Measurements from ENCODE around the gene CAPNS2. TPM values are rescaled to one million over a fixed set of nuclear protein-coding genes. Genes with fewer than 3 reads are reported as not detected.

Gene CAPNS2
- total RNA-seq, 1 experiment from 2014 or later = 1.8 TPM

DNA sequence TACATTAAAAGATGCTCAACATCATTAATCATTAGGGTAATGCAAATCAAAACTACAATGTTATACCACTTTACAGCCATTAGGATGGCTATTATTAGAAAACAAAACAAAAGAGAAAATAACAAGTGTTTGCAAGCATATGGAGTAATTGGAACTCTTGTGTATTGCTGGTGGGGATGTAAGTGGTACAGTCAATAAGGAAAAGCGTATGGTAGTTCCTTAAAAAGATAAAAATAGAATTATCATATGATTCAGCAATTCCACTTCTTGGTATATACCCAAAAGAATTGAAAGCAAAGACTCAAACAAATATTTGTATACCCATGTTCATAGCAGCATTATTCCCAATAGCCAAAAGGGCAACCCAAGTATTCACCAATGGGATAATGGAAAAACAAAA lies 1.4 kb upstream of the CAPNS2 start:
- no peak overlapping the region for H3K27ac ChIP-seq
- intact Hi-C loops (cut with micrococcal nuclease; ENCODE audit: unreplicated experiment) = no loop called here
- H3K9me2 ChIP-seq (ENCODE audit: insufficient read depth) = no peaks in the 10 kb centered on the region
- H4K20me1 ChIP-seq (ENCODE audit: insufficient read depth) = no peaks in the 10 kb centered on the region
- no peak overlapping the region for H3K4me2 ChIP-seq
- POLR2A ChIA-PET (ENCODE audit: unreplicated experiment) = no interaction called here
- TF ChIP-seq EZH2 (IDR thresholded peaks at IDR 0.05; ENCODE audit: low read depth) = no peak
- TF ChIP-seq, protein P1, sequence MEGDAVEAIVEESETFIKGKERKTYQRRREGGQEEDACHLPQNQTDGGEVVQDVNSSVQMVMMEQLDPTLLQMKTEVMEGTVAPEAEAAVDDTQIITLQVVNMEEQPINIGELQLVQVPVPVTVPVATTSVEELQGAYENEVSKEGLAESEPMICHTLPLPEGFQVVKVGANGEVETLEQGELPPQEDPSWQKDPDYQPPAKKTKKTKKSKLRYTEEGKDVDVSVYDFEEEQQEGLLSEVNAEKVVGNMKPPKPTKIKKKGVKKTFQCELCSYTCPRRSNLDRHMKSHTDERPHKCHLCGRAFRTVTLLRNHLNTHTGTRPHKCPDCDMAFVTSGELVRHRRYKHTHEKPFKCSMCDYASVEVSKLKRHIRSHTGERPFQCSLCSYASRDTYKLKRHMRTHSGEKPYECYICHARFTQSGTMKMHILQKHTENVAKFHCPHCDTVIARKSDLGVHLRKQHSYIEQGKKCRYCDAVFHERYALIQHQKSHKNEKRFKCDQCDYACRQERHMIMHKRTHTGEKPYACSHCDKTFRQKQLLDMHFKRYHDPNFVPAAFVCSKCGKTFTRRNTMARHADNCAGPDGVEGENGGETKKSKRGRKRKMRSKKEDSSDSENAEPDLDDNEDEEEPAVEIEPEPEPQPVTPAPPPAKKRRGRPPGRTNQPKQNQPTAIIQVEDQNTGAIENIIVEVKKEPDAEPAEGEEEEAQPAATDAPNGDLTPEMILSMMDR (conservative IDR thresholded peaks at IDR 0.05) = no peak
- H3K4me3 ChIP-seq = no peak overlapping the region
- H3K27me3 ChIP-seq (ENCODE audit: insufficient read depth, low read depth) = no peaks in the 10 kb centered on the region
- CTCF ChIA-PET = no interaction called here
- H3K4me1 ChIP-seq (replicated peaks; ENCODE audit: insufficient read depth) = no peaks in the 10 kb centered on the region
- no peaks in the 10 kb centered on the region for H3K79me2 ChIP-seq (ENCODE audit: low read depth)
- no peak for DNase-seq
- no TSS peak for BruUV-seq (replicated peaks)
- H3F3A ChIP-seq (ENCODE audit: insufficient read depth, low read depth) = no peaks in the 10 kb centered on the region
- peaks cover 10% of the 10 kb centered on the region; the same call in 1 of the 2 replicates for H3K36me3 ChIP-seq (ENCODE audit: low read depth)
- H3K9me3 ChIP-seq (ENCODE audit: insufficient read depth, low read depth) = no peaks in the 10 kb centered on the region
- no peak overlapping the region for H2AFZ ChIP-seq

DNA sequence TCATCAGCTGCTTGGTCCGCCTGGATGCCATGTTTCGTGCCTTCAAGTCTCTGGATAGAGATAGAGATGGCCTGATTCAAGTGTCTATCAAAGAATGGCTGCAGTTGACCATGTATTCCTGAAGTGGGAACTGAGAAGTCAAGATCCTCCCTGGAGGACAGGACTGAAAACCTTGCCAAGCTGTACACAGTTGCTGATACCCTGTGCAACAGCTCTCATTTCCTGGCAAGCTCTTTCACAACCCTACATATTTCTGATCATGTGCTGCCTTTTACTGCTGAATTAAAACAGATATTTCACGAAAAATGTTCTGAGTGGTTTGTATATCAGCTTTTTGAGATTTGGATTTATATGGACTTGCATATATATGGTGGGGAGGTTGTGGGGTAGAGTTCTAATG lies 898 bp downstream of the CAPNS2 start:
- DNase-seq = no peak
- no peaks in the 10 kb centered on the region for H3K79me2 ChIP-seq (ENCODE audit: low read depth)
- CTCF ChIA-PET = interaction anchor here (0.6 kb wide), 1 partner anchor 58 kb away, joined by 12 read pairs; no protein-coding TSS in a partner anchor
- H2AFZ ChIP-seq = no peak overlapping the region
- peaks cover 10% of the 10 kb centered on the region; the same call in 1 of the 2 replicates for H3K36me3 ChIP-seq (ENCODE audit: low read depth)
- no peaks in the 10 kb centered on the region for H3K4me1 ChIP-seq (replicated peaks; ENCODE audit: insufficient read depth)
- H3K4me3 ChIP-seq = no peak overlapping the region
- H3K27ac ChIP-seq = no peak overlapping the region
- H3K27me3 ChIP-seq (ENCODE audit: insufficient read depth, low read depth) = no peaks in the 10 kb centered on the region
- intact Hi-C loops (cut with micrococcal nuclease; ENCODE audit: unreplicated experiment) = no loop called here
- no peak overlapping the region for H3K4me2 ChIP-seq
- no peaks in the 10 kb centered on the region for H3K9me3 ChIP-seq (ENCODE audit: insufficient read depth, low read depth)
- H3K9me2 ChIP-seq (ENCODE audit: insufficient read depth) = no peaks in the 10 kb centered on the region; the same call in 1 of the 2 replicates
- POLR2A ChIA-PET (ENCODE audit: unreplicated experiment) = no interaction called here
- no peaks in the 10 kb centered on the region for H4K20me1 ChIP-seq (ENCODE audit: insufficient read depth)
- TF ChIP-seq EZH2 (IDR thresholded peaks at IDR 0.05; ENCODE audit: low read depth) = no peak
- TF ChIP-seq, protein P1 (conservative IDR thresholded peaks at IDR 0.05) = no peak
- BruUV-seq (replicated peaks) = no TSS peak
- no peaks in the 10 kb centered on the region for H3F3A ChIP-seq (ENCODE audit: insufficient read depth, low read depth)

DNA sequence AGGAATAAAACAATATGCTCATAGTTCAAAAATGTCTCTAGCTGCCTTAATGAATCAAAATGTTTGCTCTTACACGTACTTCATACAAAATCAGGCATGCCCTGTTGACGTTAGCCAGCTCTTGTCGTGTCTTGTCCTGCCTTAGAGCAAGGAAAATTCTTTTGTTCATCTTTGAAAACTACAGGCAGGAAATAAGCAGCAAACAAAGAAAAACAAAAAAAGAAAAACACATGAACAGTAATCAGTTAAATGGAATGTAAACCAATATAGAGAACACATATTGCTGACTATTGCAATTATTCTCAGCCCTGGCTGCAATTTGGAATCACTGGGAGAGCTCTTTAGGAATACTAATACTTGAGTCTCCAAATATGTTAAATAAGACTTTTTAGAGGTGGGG lies 1.7 kb downstream of the CAPNS2 start:
- H3K79me2 ChIP-seq (ENCODE audit: low read depth) = no peaks in the 10 kb centered on the region
- ChIA-PET POLR2A (ENCODE audit: unreplicated experiment) (interaction anchor here (1.0 kb wide), 1 partner anchor 83 kb away, joined by 6 read pairs; no protein-coding TSS in a partner anchor), CTCF (no interaction called here)
- no peak overlapping the region for H3K27ac ChIP-seq
- no peaks in the 10 kb centered on the region for H4K20me1 ChIP-seq (ENCODE audit: insufficient read depth)
- no peaks in the 10 kb centered on the region for H3F3A ChIP-seq (ENCODE audit: insufficient read depth, low read depth)
- no peaks in the 10 kb centered on the region; the same call in 1 of the 2 replicates for H3K9me2 ChIP-seq (ENCODE audit: insufficient read depth)
- DNase-seq = no peak
- H3K4me3 ChIP-seq = no peak overlapping the region
- TF ChIP-seq EZH2 (IDR thresholded peaks at IDR 0.05; ENCODE audit: low read depth) = no peak
- TF ChIP-seq, protein P1 (conservative IDR thresholded peaks at IDR 0.05) = no peak
- H3K27me3 ChIP-seq (ENCODE audit: insufficient read depth, low read depth) = no peaks in the 10 kb centered on the region
- no peaks in the 10 kb centered on the region for H3K4me1 ChIP-seq (replicated peaks; ENCODE audit: insufficient read depth)
- no peaks in the 10 kb centered on the region for H3K9me3 ChIP-seq (ENCODE audit: insufficient read depth, low read depth)
- H2AFZ ChIP-seq = no peak overlapping the region
- BruUV-seq (replicated peaks) = no TSS peak
- intact Hi-C loops (cut with micrococcal nuclease; ENCODE audit: unreplicated experiment) = no loop called here
- H3K4me2 ChIP-seq = no peak overlapping the region
- H3K36me3 ChIP-seq (ENCODE audit: low read depth) = peaks cover 3% of the 10 kb centered on the region; the same call in 1 of the 2 replicates

Data from PC-9 (cell line).